Activated B cell treated with CpG ODN at 0.5 μM for 24 hours (primary cell): ENCODE measurements around the gene PDE3B. TPM values are rescaled to one million over a fixed set of nuclear protein-coding genes. Genes with fewer than 3 reads are reported as not detected.

ENCODE experiments used
- ATAC-seq: fragments of 200-7000 bp; cut with Tn5 transposase; one replicate; pipeline ENCODE4 v1.10.0; 2021; ENCODE audit warnings: low read depth, mild to moderate bottlenecking, moderate library complexity
- CTCF ChIA-PET: fragments of 350-600 bp; sonication (Branson Sonifier 250); formaldehyde crosslinking; loops from one replicate; lab custom pipeline; 2021; ENCODE audit warnings: antibody characterized with exemption; lab: Charles Lee
- POLR2A ChIA-PET: fragments of 350-600 bp; sonication (Branson Sonifier 250); formaldehyde crosslinking; loops from one replicate; lab custom pipeline; 2021; ENCODE audit warnings: antibody characterized with exemption; lab: Charles Lee
- DNase-seq: peaks from one replicate; pipeline ENCODE4 v3.0.0; 2022
- H3K27ac Mint-ChIP-seq: one replicate; pipeline ENCODE4 v1.8.0; 2020; ENCODE audit warnings: mixed read lengths
- H3K27me3 Mint-ChIP-seq: one replicate; pipeline ENCODE4 v1.8.0; 2021; ENCODE audit warnings: mixed read lengths
- H3K36me3 Mint-ChIP-seq: one replicate; pipeline ENCODE4 v1.8.0; 2021; ENCODE audit warnings: low read depth, mixed read lengths
- H3K4me1 Mint-ChIP-seq: one replicate; pipeline ENCODE4 v1.8.0; 2021; ENCODE audit warnings: mixed read lengths
- H3K4me3 Mint-ChIP-seq: one replicate; pipeline ENCODE4 v1.8.0; 2020; ENCODE audit warnings: mild to moderate bottlenecking, mixed read lengths
- H3K9me3 Mint-ChIP-seq: one replicate; pipeline ENCODE4 v1.8.0; 2020; ENCODE audit warnings: mixed read lengths
- intact Hi-C: fragments of 100-400 bp; cut with micrococcal nuclease; formaldehyde crosslinking; loops from one replicate; pipeline ENCODE4 v1.15.1; 2024
- total RNA-seq: library from RNA; stranded (reverse); gene quantifications from 2 replicates; pipeline ENCODE4 v1.2.3, GENCODE V29; 2022
- TF ChIP-seq, protein P1 (sequence below): fragments of 200-600 bp; IDR thresholded peaks from one replicate; pipeline ENCODE4 v1.8.0; 2022; ENCODE audit warnings: antibody characterized with exemption, mild to moderate bottlenecking

PDE3B gene
- total RNA-seq, 1 donor from 2014 or later = 13.4 TPM

DNA sequence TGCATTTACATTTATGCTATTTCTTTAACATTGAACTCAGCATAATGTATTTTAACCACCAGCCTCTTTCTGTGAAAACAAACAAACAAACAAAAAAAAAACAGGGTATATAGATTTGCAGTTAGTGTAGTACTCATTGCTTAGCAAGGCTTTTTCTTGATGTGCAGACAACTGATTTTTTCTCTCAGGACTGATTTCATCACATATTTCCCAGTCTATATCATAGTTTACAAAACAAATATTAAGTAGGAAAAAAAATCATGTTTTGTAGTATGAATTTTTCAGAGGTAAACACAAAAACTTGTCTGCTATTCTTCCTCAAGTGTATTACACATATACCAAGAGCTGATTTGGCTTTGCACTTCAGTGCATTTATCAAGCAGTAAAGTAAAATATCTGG, 123.0 kb downstream of the PDE3B start:
- H3K9me3 Mint-ChIP-seq = no peaks in the 10 kb centered on the region
- CTCF ChIA-PET = interaction anchor here (1.5 to 1.9 kb wide), 3 partner anchors 123 to 188 kb away, joined by 4 to 15 read pairs (median 6); partner anchors contain the start of gene PDE3B
- H3K27ac Mint-ChIP-seq = no peak overlapping the region
- POLR2A ChIA-PET = interaction anchor here (0.9 kb wide), 1 partner anchor 123 kb away, joined by 5 read pairs; the partner anchor contains the start of gene PDE3B
- ATAC-seq (no peak), DNase-seq (no peak)
- H3K4me1 Mint-ChIP-seq = peaks cover 37% of the 10 kb centered on the region
- H3K36me3 Mint-ChIP-seq = no peaks in the 10 kb centered on the region
- intact Hi-C loops = loop anchor here (5.0 to 10.0 kb wide), 2 partner anchors 452 to 529 kb away; no protein-coding TSS in a partner anchor
- no peaks in the 10 kb centered on the region for H3K27me3 Mint-ChIP-seq
- TF ChIP-seq, protein P1, sequence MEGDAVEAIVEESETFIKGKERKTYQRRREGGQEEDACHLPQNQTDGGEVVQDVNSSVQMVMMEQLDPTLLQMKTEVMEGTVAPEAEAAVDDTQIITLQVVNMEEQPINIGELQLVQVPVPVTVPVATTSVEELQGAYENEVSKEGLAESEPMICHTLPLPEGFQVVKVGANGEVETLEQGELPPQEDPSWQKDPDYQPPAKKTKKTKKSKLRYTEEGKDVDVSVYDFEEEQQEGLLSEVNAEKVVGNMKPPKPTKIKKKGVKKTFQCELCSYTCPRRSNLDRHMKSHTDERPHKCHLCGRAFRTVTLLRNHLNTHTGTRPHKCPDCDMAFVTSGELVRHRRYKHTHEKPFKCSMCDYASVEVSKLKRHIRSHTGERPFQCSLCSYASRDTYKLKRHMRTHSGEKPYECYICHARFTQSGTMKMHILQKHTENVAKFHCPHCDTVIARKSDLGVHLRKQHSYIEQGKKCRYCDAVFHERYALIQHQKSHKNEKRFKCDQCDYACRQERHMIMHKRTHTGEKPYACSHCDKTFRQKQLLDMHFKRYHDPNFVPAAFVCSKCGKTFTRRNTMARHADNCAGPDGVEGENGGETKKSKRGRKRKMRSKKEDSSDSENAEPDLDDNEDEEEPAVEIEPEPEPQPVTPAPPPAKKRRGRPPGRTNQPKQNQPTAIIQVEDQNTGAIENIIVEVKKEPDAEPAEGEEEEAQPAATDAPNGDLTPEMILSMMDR = no peak
- H3K4me3 Mint-ChIP-seq = no peak overlapping the region

DNA sequence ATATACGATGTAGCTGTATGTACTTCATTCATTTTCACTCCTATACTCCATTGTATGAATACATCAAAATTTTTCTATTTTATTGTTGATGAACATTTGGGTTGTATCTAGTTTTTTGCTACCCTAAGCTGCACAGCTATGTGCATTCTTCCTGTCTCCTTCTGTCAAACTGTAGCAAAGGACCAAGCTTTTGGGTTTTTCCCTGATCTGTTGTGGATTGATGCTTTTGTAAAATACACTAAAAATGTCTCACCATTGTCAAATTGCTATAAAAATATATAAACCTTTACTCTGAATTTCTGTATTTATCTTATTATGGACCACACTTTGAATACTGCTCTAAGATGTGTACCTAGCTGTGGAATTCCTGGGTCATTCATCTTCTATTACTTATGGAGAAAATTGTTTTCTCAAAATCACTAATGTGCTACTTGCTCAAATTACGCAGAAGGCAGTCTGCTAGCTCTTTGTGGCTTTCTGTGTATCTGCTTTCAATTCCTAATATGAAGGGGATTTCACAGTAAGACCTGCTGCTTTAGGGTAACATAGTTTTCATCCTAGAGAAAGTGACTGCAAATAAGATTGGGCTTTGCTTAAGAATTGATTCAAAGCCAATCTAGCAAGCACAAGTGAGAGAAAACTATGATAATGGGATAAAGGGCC, 125.1 kb downstream of the PDE3B start:
- POLR2A ChIA-PET = interaction anchor here (0.6 to 2.4 kb wide), 4 partner anchors 121 to 138 kb away, joined by 3 to 16 read pairs (median 8); partner anchors contain the start of genes CYP2R1 and PDE3B
- Mint-ChIP-seq H3K4me3 (peak overlapping the region; percentile 33), H3K27me3 (peaks cover 2% of the 10 kb centered on the region), H3K4me1 (peaks cover 37% of the 10 kb centered on the region), H3K36me3 (no peaks in the 10 kb centered on the region), H3K27ac (peak overlapping the region; percentile 27), H3K9me3 (no peaks in the 10 kb centered on the region)
- no peak for DNase-seq
- intact Hi-C loops = loop anchor here (1.0 to 10.0 kb wide), 3 partner anchors 231 to 531 kb away; no protein-coding TSS in a partner anchor
- peak; percentile 47 for ATAC-seq
- TF ChIP-seq, protein P1 = no peak
- CTCF ChIA-PET = interaction anchor here (1.3 to 1.9 kb wide), 3 partner anchors 13 to 140 kb away, joined by 3 to 8 read pairs (median 3); no protein-coding TSS in a partner anchor

- TF ChIP-seq, protein P1 = no peak
- ATAC-seq (no peak), DNase-seq (no peak)
- Mint-ChIP-seq H3K4me3 (no peak overlapping the region), H3K36me3 (no peaks in the 10 kb centered on the region), H3K4me1 (peaks cover 20% of the 10 kb centered on the region), H3K27ac (no peak overlapping the region), H3K27me3 (peaks cover 7% of the 10 kb centered on the region), H3K9me3 (no peaks in the 10 kb centered on the region)
- POLR2A ChIA-PET = no interaction called here
- intact Hi-C loops = no loop called here
- CTCF ChIA-PET = interaction anchor here (1.1 to 2.8 kb wide), 2 partner anchors 9 to 133 kb away, joined by 3 to 13 read pairs; no protein-coding TSS in a partner anchor
Observed at GRCh38 chr11:14773755-14774154, 130.2 kb downstream of the PDE3B start.

DNA sequence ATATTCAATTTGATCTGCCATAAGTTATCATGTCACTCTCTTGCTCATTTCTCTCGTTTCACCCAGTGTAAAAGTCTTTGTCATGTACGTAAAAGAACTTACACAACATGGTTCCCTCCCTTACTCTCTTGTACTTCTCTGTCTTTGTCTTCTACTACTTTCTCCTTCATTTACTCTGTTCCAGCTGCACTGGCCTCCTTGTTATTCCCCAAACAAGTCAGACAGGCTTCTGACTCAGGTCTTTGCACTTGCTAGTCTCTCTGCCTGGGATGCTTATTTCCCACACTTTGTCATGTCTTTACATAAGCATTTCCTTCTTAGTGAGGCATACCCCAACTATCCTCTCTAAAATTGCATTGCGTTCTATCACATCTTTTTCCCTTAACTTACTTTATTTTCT, 131.1 kb downstream of the PDE3B start:
- H3K27ac Mint-ChIP-seq = no peak overlapping the region
- intact Hi-C loops = no loop called here
- CTCF ChIA-PET = interaction anchor here (2.8 kb wide), 1 partner anchor 10 kb away, joined by 13 read pairs; no protein-coding TSS in a partner anchor

More for the DNA sequence above, 131.1 kb downstream of the PDE3B start:
- DNase-seq (no peak), ATAC-seq (no peak)
- Mint-ChIP-seq H3K4me1 (peaks cover 11% of the 10 kb centered on the region), H3K27me3 (peaks cover 7% of the 10 kb centered on the region), H3K4me3 (no peak overlapping the region), H3K36me3 (no peaks in the 10 kb centered on the region), H3K9me3 (no peaks in the 10 kb centered on the region)
- POLR2A ChIA-PET = no interaction called here
- TF ChIP-seq, protein P1 = no peak
